GM21723 (cell line): ENCODE measurements around the gene AZGP1.
A peak's percentile ranks its signal among the peaks of the same experiment; 100 is the strongest.
"Not testable (repeated sequence)": the region's sequence is repeated elsewhere in the genome, so short reads cannot be mapped to it uniquely, and the experiment has no call there.

Experiments
- ATAC-seq: cut with Tn5 transposase; IDR thresholded peaks from one replicate; pipeline ENCODE4 v1.9.1; 2021; ENCODE audit warnings: mild to moderate bottlenecking, moderate library complexity; ENCODE audit not compliant: unreplicated experiment

The AZGP1 gene

GRCh38 chr7:99997545-99998137 is 21.8 kb upstream of the AZGP1 start:
- ATAC-seq, result no peak

- ATAC-seq, result no peak
Measured at GRCh38 chr7:99996755-99997544, 21.1 kb upstream of the AZGP1 start.

- no peak for ATAC-seq
Measured at GRCh38 chr7:99994819-99995218, 19.0 kb upstream of the AZGP1 start.

- ATAC-seq, result no peak
Measured at GRCh38 chr7:99992330-99993038, 16.7 kb upstream of the AZGP1 start.

- ATAC-seq, result not testable (repeated sequence)
Measured at GRCh38 chr7:99991543-99991942, 15.7 kb upstream of the AZGP1 start.

GRCh38 chr7:99990460-99990852 is 14.6 kb upstream of the AZGP1 start:
- no peak for ATAC-seq

GRCh38 chr7:99987846-99988245 is 12.0 kb upstream of the AZGP1 start:
- no peak for ATAC-seq

GRCh38 chr7:99987306-99987705 is 11.5 kb upstream of the AZGP1 start:
- ATAC-seq, result not testable (repeated sequence)

GRCh38 chr7:99984593-99984992 is 8.8 kb upstream of the AZGP1 start:
- no peak for ATAC-seq

GRCh38 chr7:99981066-99981465 is 5.2 kb upstream of the AZGP1 start:
- not testable (repeated sequence) for ATAC-seq

- peak; percentile 56 for ATAC-seq
Measured at GRCh38 chr7:99980448-99980872, 4.6 kb upstream of the AZGP1 start.

GRCh38 chr7:99979814-99980225 is 4.0 kb upstream of the AZGP1 start:
- peak; percentile 60 for ATAC-seq

- no peak for ATAC-seq
Measured at GRCh38 chr7:99976626-99977025, 795 bp upstream of the AZGP1 start.

GRCh38 chr7:99974681-99975080 is 1.1 kb downstream of the AZGP1 start:
- ATAC-seq, result no peak

GRCh38 chr7:99973817-99974216 is 2.0 kb downstream of the AZGP1 start:
- not testable (repeated sequence) for ATAC-seq

- ATAC-seq, result no peak
Measured at GRCh38 chr7:99971242-99971641, 4.6 kb downstream of the AZGP1 start.

- not testable (repeated sequence) for ATAC-seq
Measured at GRCh38 chr7:99969813-99970212, 6.0 kb downstream of the AZGP1 start.

- no peak for ATAC-seq
Measured at GRCh38 chr7:99969298-99969697, 6.5 kb downstream of the AZGP1 start.

GRCh38 chr7:99958564-99959227 is 17.1 kb downstream of the AZGP1 start:
- no peak for ATAC-seq

GRCh38 chr7:99955247-99955646 is 20.6 kb downstream of the AZGP1 start:
- no peak for ATAC-seq

GRCh38 chr7:99954643-99955042 is 21.2 kb downstream of the AZGP1 start:
- ATAC-seq, result not testable (repeated sequence)
